Measurements from ENCODE around the gene PFKL.
A peak's percentile ranks its signal among the peaks of the same experiment; 100 is the strongest.

The PFKL gene

GRCh38 chr21:44304877-44305293 lies 5.0 kb downstream of the PFKL start:
- peak; percentile 83 for TF ChIP-seq CTCF (conservative IDR thresholded peaks at IDR 0.05; ENCODE audit: low read depth, low read length)
- peak; percentile 60 for DNase-seq (ENCODE audit: low read depth)
- H3K4me3 ChIP-seq (ENCODE audit: low read depth, low read length), result no peak overlapping the region

- DNase-seq (ENCODE audit: low read depth), result no peak
- no peak for TF ChIP-seq CTCF (conservative IDR thresholded peaks at IDR 0.05; ENCODE audit: low read depth, low read length)
- H3K4me3 ChIP-seq (ENCODE audit: low read depth, low read length), result no peak overlapping the region
These were observed 5.8 kb downstream of the PFKL start for GRCh38 chr21:44305691-44306090.

- no peak overlapping the region for H3K4me3 ChIP-seq (ENCODE audit: low read depth, low read length)
- no peak for TF ChIP-seq CTCF (conservative IDR thresholded peaks at IDR 0.05; ENCODE audit: low read depth, low read length)
- peak; percentile 49 for DNase-seq (ENCODE audit: low read depth)
These were observed 7.3 kb downstream of the PFKL start for GRCh38 chr21:44306936-44307704.

GRCh38 chr21:44310628-44311507 lies 11.0 kb downstream of the PFKL start:
- DNase-seq (ENCODE audit: low read depth), result no peak
- H3K4me3 ChIP-seq (ENCODE audit: low read depth, low read length), result no peak overlapping the region
- no peak for TF ChIP-seq CTCF (conservative IDR thresholded peaks at IDR 0.05; ENCODE audit: low read depth, low read length)

GRCh38 chr21:44312089-44312488 lies 12.2 kb downstream of the PFKL start:
- TF ChIP-seq CTCF (conservative IDR thresholded peaks at IDR 0.05; ENCODE audit: low read depth, low read length), result no peak
- H3K4me3 ChIP-seq (ENCODE audit: low read depth, low read length), result no peak overlapping the region
- DNase-seq (ENCODE audit: low read depth), result no peak

- no peak for TF ChIP-seq CTCF (conservative IDR thresholded peaks at IDR 0.05; ENCODE audit: low read depth, low read length)
- no peak for DNase-seq (ENCODE audit: low read depth)
- H3K4me3 ChIP-seq (ENCODE audit: low read depth, low read length), result no peak overlapping the region
These were observed 12.9 kb downstream of the PFKL start for GRCh38 chr21:44312716-44313115.
